Mesothelial cell of epicardium (in vitro differentiated cells): ENCODE data around the gene CABCOCO1. TPM values are rescaled to one million over a fixed set of nuclear protein-coding genes. Genes with fewer than 3 reads are reported as not detected.
A peak's percentile ranks its signal among the peaks of the same experiment; 100 is the strongest.
"Not testable (repeated sequence)": the region's sequence is repeated elsewhere in the genome, so short reads cannot be mapped to it uniquely, and the experiment has no call there.

Experiments
- DNase-seq, 2 experiments: peaks; one replicate each; pipeline ENCODE4 v3.0.0; 2021; ENCODE audit warnings: low spot score in 2 of 2; ENCODE audit not compliant: unreplicated experiment in 2 of 2
- H3K27ac Mint-ChIP-seq: 2 replicates; pipeline ENCODE4 v1.8.0; 2021; ENCODE audit warnings: mixed read lengths
- H3K27me3 Mint-ChIP-seq: 2 replicates; pipeline ENCODE4 v1.8.0; 2021; ENCODE audit warnings: low read depth, mixed read lengths
- H3K36me3 Mint-ChIP-seq: 2 replicates; pipeline ENCODE4 v1.8.0; 2021; ENCODE audit warnings: mixed read lengths
- H3K4me1 Mint-ChIP-seq: 2 replicates; pipeline ENCODE4 v1.8.0; 2021; ENCODE audit warnings: mixed read lengths
- H3K4me3 Mint-ChIP-seq: 2 replicates; pipeline ENCODE4 v1.8.0; 2021; ENCODE audit warnings: mild to moderate bottlenecking, moderate library complexity, mixed read lengths
- H3K9me3 Mint-ChIP-seq: 2 replicates; pipeline ENCODE4 v1.8.0; 2021; ENCODE audit warnings: mixed read lengths
- CTCF ChIP-seq: fragments of 200-600 bp; sonication (generic); IDR thresholded peaks from one replicate; pipeline ENCODE4 v1.5.0; 2021; ENCODE audit warnings: antibody characterized with exemption; ENCODE audit not compliant: unreplicated experiment
- total RNA-seq: library from RNA; stranded (reverse); gene quantifications from 3 replicates; pipeline ENCODE4 v1.2.1, GENCODE V29; 2021

Gene CABCOCO1
- total RNA-seq, 1 donor from 2014 or later: 2.5 TPM

GRCh38 chr10:61701055-61701705 lies 38.5 kb downstream of the CABCOCO1 start:
- Mint-ChIP-seq H3K27me3 (no peaks in the 10 kb centered on the region), H3K36me3 (no peaks in the 10 kb centered on the region), H3K4me3 (no peak overlapping the region), H3K27ac (peak overlapping the region; percentile 90), H3K9me3 (no peaks in the 10 kb centered on the region), H3K4me1 (peaks cover 16% of the 10 kb centered on the region)
- no peak for DNase-seq
- no peak for TF ChIP-seq CTCF

- Mint-ChIP-seq H3K27ac (peak overlapping the region; percentile 90), H3K36me3 (no peaks in the 10 kb centered on the region)
These were observed 39.0 kb downstream of the CABCOCO1 start for GRCh38 chr10:61701706-61702105.

GRCh38 chr10:61702584-61702983 lies 39.9 kb downstream of the CABCOCO1 start:
- H3K4me3 Mint-ChIP-seq: no peak overlapping the region
- peaks cover 16% of the 10 kb centered on the region for H3K4me1 Mint-ChIP-seq
- H3K27me3 Mint-ChIP-seq: peaks cover under 1% of the 10 kb centered on the region
- H3K27ac Mint-ChIP-seq: no peak overlapping the region
- H3K36me3 Mint-ChIP-seq: no peaks in the 10 kb centered on the region
- DNase-seq: no peak
- H3K9me3 Mint-ChIP-seq: no peaks in the 10 kb centered on the region
- TF ChIP-seq CTCF: no peak

More at GRCh38 chr10:61701706-61702105, 39.0 kb downstream of the CABCOCO1 start:
- no peak for DNase-seq
- Mint-ChIP-seq H3K27me3 (no peaks in the 10 kb centered on the region), H3K9me3 (no peaks in the 10 kb centered on the region), H3K4me3 (no peak overlapping the region), H3K4me1 (peaks cover 16% of the 10 kb centered on the region)
- no peak for TF ChIP-seq CTCF

- no peak for DNase-seq
- no peak overlapping the region for H3K4me3 Mint-ChIP-seq
- H3K9me3 Mint-ChIP-seq: no peaks in the 10 kb centered on the region
- peaks cover 10% of the 10 kb centered on the region for H3K27me3 Mint-ChIP-seq
- H3K4me1 Mint-ChIP-seq: peaks cover 13% of the 10 kb centered on the region
- no peak overlapping the region for H3K27ac Mint-ChIP-seq
- no peak for TF ChIP-seq CTCF
- H3K36me3 Mint-ChIP-seq: no peaks in the 10 kb centered on the region
These were observed 42.4 kb downstream of the CABCOCO1 start for GRCh38 chr10:61705022-61705613.

GRCh38 chr10:61708846-61709245 lies 46.1 kb downstream of the CABCOCO1 start:
- no peak for TF ChIP-seq CTCF
- peaks cover 9% of the 10 kb centered on the region for H3K9me3 Mint-ChIP-seq
- DNase-seq: no peak
- H3K36me3 Mint-ChIP-seq: peaks cover 2% of the 10 kb centered on the region
- no peak overlapping the region for H3K4me3 Mint-ChIP-seq
- H3K27me3 Mint-ChIP-seq: peaks cover 35% of the 10 kb centered on the region
- no peak overlapping the region for H3K27ac Mint-ChIP-seq
- H3K4me1 Mint-ChIP-seq: no peaks in the 10 kb centered on the region

GRCh38 chr10:61712105-61712504 lies 49.4 kb downstream of the CABCOCO1 start:
- peaks cover 17% of the 10 kb centered on the region for H3K9me3 Mint-ChIP-seq
- not testable (repeated sequence) for H3K27ac Mint-ChIP-seq, H3K36me3 Mint-ChIP-seq, H3K4me3 Mint-ChIP-seq, DNase-seq, H3K4me1 Mint-ChIP-seq
- H3K27me3 Mint-ChIP-seq: peaks cover 44% of the 10 kb centered on the region

GRCh38 chr10:61719475-61719874 lies 56.7 kb downstream of the CABCOCO1 start:
- not testable (repeated sequence) for DNase-seq, H3K4me3 Mint-ChIP-seq

More at GRCh38 chr10:61719475-61719874, 56.7 kb downstream of the CABCOCO1 start:
- H3K4me1 Mint-ChIP-seq, H3K36me3 Mint-ChIP-seq, H3K9me3 Mint-ChIP-seq, H3K27me3 Mint-ChIP-seq, H3K27ac Mint-ChIP-seq: not testable (repeated sequence)
